ENCODE measurements around the gene TCF12. TPM values are rescaled to one million over a fixed set of nuclear protein-coding genes. Genes with fewer than 3 reads are reported as not detected.

Gene TCF12
- total RNA-seq, 1 donor from 2014 or later: 144 TPM

GRCh38 chr15:57319226-57319918, 400.9 kb downstream of the TCF12 start:
- intact Hi-C loops (cut with DNase I): no loop called here
- H3K9me3 ChIP-seq: no peaks in the 10 kb centered on the region
- H3K27ac ChIP-seq: no peak overlapping the region
- H3K36me3 ChIP-seq: no peaks in the 10 kb centered on the region
- TF ChIP-seq, protein P1, sequence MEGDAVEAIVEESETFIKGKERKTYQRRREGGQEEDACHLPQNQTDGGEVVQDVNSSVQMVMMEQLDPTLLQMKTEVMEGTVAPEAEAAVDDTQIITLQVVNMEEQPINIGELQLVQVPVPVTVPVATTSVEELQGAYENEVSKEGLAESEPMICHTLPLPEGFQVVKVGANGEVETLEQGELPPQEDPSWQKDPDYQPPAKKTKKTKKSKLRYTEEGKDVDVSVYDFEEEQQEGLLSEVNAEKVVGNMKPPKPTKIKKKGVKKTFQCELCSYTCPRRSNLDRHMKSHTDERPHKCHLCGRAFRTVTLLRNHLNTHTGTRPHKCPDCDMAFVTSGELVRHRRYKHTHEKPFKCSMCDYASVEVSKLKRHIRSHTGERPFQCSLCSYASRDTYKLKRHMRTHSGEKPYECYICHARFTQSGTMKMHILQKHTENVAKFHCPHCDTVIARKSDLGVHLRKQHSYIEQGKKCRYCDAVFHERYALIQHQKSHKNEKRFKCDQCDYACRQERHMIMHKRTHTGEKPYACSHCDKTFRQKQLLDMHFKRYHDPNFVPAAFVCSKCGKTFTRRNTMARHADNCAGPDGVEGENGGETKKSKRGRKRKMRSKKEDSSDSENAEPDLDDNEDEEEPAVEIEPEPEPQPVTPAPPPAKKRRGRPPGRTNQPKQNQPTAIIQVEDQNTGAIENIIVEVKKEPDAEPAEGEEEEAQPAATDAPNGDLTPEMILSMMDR (IDR thresholded peaks at IDR 0.05): no peak
- H3K27me3 ChIP-seq: no peaks in the 10 kb centered on the region
- no peak for DNase-seq (ENCODE audit: low spot score in 2 of 2)
- H3K4me3 ChIP-seq: no peak overlapping the region
- H3K4me1 ChIP-seq: peaks cover 0 to 9% of the 10 kb centered on the region in 2 donors

DNA sequence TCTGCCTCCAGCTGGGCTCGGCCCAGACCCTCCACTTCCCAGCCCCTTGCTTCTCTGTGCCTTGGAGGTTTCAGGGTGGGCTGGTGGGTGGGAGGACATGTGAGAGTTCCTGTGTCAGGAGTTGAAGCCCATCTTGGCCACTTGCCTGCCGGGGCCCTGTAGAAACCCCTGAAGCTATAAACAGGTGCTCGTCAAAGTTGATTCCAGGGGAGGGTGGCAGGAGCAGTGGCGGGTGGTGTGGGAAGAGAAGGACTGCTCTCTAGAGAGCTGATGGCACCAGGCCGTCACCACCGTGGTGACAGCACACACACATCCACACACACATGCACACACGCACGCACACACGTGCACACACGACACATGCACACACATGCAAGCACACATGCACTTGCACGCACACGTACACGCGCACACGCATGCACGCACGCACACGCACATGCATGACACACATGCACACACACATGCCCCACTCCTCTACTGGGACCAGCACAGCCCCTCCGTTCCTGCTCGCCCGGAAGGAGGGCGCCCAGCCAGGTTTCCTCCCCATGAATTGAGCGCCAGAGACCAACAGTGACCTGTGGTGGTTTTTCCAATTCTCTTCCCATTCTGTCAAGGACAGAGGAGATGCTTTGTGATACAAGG, 401.6 kb downstream of the TCF12 start:
- peak overlapping the region; percentile 12 to 45 for H3K27ac ChIP-seq
- DNase-seq (ENCODE audit: low spot score in 2 of 2): no peak

DNA sequence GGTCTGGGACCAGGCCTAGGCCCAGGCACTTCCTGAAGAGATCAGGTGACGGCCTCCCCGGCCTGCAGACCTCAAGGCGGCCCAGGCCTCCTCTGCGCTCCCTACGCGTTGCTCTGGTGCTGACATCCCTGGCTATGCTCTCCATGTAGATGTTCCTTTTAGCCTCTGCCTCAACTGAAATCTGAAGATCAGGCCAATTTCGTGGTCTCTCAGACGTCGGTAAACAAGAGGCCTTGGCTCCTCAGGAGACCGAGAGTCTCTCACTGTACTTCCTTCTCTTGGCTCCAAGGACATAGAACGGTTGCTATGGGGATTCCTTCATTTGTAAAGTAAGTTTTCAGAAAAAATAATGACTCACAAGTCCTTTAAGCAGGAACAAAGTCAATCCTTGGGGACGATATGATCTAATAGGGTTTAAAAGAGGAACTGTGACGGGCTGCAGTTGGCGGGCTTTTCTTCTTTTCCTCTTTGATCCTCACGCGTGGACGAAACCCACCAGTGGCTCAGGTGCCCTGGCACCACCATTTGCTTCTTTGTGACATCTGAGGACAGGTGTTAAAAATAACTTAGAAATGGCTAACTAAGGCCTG, 402.3 kb downstream of the TCF12 start:
- peak; percentile 38 to 75 for DNase-seq (ENCODE audit: low spot score in 2 of 2)
- Histone ChIP-seq H3K27ac (peak overlapping the region; percentile 12 to 45), H3K4me3 (peak overlapping the region in 1 of 2 donors; percentile 3), H3K36me3 (no peaks in the 10 kb centered on the region), H3K27me3 (no peaks in the 10 kb centered on the region), H3K4me1 (peaks cover 0 to 9% of the 10 kb centered on the region in 2 donors), H3K9me3 (no peaks in the 10 kb centered on the region)
- TF ChIP-seq, protein P1 (IDR thresholded peaks at IDR 0.05): no peak
- intact Hi-C loops (cut with DNase I): no loop called here

More for the DNA sequence above, 401.6 kb downstream of the TCF12 start:
- Histone ChIP-seq H3K4me1 (peaks cover 0 to 9% of the 10 kb centered on the region in 2 donors), H3K9me3 (no peaks in the 10 kb centered on the region), H3K4me3 (no peak overlapping the region), H3K36me3 (no peaks in the 10 kb centered on the region), H3K27me3 (no peaks in the 10 kb centered on the region)
- intact Hi-C loops (cut with DNase I): no loop called here
- TF ChIP-seq, protein P1 (IDR thresholded peaks at IDR 0.05): no peak

GRCh38 chr15:57321485-57321884, 403.0 kb downstream of the TCF12 start:
- intact Hi-C loops (cut with DNase I): no loop called here
- Histone ChIP-seq H3K27ac (peak overlapping the region in 1 of 2 donors; percentile 35), H3K4me3 (no peak overlapping the region), H3K9me3 (no peaks in the 10 kb centered on the region), H3K36me3 (no peaks in the 10 kb centered on the region), H3K27me3 (no peaks in the 10 kb centered on the region), H3K4me1 (peaks cover 0 to 9% of the 10 kb centered on the region in 2 donors)
- TF ChIP-seq, protein P1 (IDR thresholded peaks at IDR 0.05): no peak
- no peak for DNase-seq (ENCODE audit: low spot score in 2 of 2)

DNA sequence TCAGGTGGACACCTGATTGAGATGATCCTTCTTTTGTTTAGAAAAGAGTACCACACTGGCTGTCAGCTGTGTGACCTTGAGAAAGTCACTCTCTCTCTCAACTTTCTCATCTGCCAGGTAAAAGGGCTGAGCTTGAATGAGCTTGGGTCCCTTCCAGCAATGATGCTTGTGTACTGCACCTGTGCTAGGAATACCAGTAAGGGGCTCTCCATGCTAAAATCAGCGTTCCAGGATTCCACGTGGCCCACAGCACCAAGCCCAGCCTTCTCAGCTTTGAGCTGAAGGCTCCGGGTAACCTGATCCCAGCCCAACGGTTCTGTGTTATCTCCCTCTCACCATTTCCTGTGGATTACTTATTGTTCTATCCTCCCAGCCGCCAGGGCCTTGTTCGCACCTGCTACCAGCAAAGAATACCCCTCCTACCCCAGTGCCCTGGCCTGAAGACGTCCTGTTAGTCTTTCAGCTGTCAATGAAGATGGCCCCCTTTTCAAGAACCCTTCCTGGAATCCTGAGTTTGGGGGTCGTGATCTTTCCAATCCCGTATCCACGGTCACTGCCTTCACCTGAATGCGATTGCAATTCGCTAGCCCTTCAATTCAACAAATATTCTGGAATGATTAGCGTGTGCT, 403.6 kb downstream of the TCF12 start:
- TF ChIP-seq, protein P1 (IDR thresholded peaks at IDR 0.05): no peak
- no peak overlapping the region for H3K27ac ChIP-seq
- no peaks in the 10 kb centered on the region for H3K27me3 ChIP-seq
- no peak for DNase-seq (ENCODE audit: low spot score in 2 of 2)
- no peaks in the 10 kb centered on the region for H3K9me3 ChIP-seq
- H3K36me3 ChIP-seq: no peaks in the 10 kb centered on the region
- intact Hi-C loops (cut with DNase I): no loop called here
- H3K4me1 ChIP-seq: peaks cover 0 to 9% of the 10 kb centered on the region in 2 donors
- H3K4me3 ChIP-seq: no peak overlapping the region
